Neural progenitor cell (in vitro differentiated cells): Measurements from ENCODE around the gene GP1BB.

ENCODE experiments used
- EZH2 ChIP-seq: fragments of 200-600 bp; sonication (generic); IDR thresholded peaks from 2 replicates; pipeline ENCODE4 v1.6.1; 2017; ENCODE audit warnings: antibody characterized with exemption, mild to moderate bottlenecking, moderate library complexity
- EZH2phosphoT487 ChIP-seq: fragments of 200-600 bp; sonication (generic); IDR thresholded peaks from 2 replicates; pipeline ENCODE4 v1.6.1; 2017; ENCODE audit warnings: antibody characterized with exemption
- TF ChIP-seq, protein P1 (sequence below): fragments of 200-600 bp; sonication (generic); IDR thresholded peaks from 2 replicates; pipeline ENCODE4 v1.5.1; 2017; ENCODE audit warnings: antibody characterized with exemption, mild to moderate bottlenecking

DNA sequence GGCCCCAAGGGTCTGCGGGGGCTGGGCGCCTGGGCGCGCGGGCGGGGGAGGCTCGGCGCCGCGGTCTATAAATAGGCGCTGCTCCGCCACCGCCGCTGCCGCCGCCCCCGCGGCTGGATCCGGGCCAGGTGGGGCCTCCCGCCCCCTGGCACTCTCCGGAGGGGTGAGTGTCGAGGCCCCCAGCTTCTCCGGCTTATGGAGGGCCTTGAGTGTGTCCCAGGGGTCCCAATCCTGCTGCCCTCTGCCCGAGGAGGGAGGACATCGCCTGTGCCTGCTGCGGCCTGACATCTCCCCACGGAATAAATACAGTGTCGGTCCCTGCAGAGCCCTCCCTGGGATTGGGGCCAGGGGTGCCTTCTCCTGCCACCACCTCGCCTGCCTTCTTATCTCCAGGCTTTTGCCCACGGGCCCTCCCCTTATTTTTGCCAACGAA, 4.3 kb upstream of the GP1BB start:
- TF ChIP-seq EZH2phosphoT487 (peak; percentile 63), EZH2 (peak; percentile 70)
- TF ChIP-seq, protein P1, sequence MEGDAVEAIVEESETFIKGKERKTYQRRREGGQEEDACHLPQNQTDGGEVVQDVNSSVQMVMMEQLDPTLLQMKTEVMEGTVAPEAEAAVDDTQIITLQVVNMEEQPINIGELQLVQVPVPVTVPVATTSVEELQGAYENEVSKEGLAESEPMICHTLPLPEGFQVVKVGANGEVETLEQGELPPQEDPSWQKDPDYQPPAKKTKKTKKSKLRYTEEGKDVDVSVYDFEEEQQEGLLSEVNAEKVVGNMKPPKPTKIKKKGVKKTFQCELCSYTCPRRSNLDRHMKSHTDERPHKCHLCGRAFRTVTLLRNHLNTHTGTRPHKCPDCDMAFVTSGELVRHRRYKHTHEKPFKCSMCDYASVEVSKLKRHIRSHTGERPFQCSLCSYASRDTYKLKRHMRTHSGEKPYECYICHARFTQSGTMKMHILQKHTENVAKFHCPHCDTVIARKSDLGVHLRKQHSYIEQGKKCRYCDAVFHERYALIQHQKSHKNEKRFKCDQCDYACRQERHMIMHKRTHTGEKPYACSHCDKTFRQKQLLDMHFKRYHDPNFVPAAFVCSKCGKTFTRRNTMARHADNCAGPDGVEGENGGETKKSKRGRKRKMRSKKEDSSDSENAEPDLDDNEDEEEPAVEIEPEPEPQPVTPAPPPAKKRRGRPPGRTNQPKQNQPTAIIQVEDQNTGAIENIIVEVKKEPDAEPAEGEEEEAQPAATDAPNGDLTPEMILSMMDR: no peak
